Measurements from ENCODE around the gene DEXI. TPM values are rescaled to one million over a fixed set of nuclear protein-coding genes. Genes with fewer than 3 reads are reported as not detected.

DEXI gene
- total and polyA plus RNA-seq, 10 donors = 14.9 to 81.5 (median 33.5) TPM

DNA sequence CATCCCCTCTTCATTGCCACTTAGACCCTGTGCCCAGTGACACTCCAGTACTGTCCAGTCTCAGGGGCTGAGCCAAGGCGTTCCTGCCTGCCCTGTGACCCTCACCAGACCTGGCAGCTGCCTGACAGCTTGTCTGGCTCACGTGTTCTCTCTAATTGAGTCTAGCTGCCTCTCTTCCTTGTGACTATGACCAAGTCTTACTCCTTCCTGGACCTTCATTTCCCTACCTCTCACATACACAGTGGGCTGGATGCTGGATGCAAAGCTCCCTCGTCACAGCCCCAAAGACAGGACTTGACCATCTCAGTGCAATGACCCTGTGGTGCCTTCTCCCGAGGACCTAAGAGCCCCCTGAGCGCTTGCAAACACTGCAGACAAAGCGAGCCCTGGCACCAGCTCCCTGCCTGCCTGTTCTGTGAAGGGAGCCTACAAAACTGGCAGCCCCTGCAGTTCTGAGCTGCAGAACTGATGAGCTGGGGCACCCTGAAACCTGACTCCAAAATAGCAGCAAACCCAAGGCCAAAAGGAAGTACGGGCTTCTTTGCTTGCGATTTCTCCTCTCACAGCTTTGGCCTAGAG is 1.7 kb downstream of the DEXI start:
- TF ChIP-seq POLR2A (IDR thresholded peaks at IDR 0.05) (no peak), POLR2AphosphoS5 (IDR thresholded peaks at IDR 0.05) (peak in 2 of 3 donors; percentile 5 to 39)
- TF ChIP-seq, protein P1, sequence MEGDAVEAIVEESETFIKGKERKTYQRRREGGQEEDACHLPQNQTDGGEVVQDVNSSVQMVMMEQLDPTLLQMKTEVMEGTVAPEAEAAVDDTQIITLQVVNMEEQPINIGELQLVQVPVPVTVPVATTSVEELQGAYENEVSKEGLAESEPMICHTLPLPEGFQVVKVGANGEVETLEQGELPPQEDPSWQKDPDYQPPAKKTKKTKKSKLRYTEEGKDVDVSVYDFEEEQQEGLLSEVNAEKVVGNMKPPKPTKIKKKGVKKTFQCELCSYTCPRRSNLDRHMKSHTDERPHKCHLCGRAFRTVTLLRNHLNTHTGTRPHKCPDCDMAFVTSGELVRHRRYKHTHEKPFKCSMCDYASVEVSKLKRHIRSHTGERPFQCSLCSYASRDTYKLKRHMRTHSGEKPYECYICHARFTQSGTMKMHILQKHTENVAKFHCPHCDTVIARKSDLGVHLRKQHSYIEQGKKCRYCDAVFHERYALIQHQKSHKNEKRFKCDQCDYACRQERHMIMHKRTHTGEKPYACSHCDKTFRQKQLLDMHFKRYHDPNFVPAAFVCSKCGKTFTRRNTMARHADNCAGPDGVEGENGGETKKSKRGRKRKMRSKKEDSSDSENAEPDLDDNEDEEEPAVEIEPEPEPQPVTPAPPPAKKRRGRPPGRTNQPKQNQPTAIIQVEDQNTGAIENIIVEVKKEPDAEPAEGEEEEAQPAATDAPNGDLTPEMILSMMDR (IDR thresholded peaks at IDR 0.05 in 8 of 11, conservative IDR thresholded peaks at IDR 0.05 in 3 of 11) = no peak
- Histone ChIP-seq H3K27ac (peak overlapping the region; percentile 8 to 92 (median 86)), H3K4me1 (peaks cover 69 to 92% (median 87%) of the 10 kb centered on the region in 6 donors), H3K4me3 (peak overlapping the region; percentile 65 to 93 (median 82)), H3K9me3 (no peaks in the 10 kb centered on the region), H3K27me3 (replicated peaks in 1 of 7) (no peaks in the 10 kb centered on the region), H3K36me3 (no peaks in the 10 kb centered on the region)
- intact Hi-C loops (cut with DNase I; ENCODE audit: low total_unique reads) = no loop called here
- WGBS, 5 donors = 25 to 35% (median 29%) methylated on average over 8 of the region's 8 CpGs
- DNase-seq = peak; percentile 79

DNA sequence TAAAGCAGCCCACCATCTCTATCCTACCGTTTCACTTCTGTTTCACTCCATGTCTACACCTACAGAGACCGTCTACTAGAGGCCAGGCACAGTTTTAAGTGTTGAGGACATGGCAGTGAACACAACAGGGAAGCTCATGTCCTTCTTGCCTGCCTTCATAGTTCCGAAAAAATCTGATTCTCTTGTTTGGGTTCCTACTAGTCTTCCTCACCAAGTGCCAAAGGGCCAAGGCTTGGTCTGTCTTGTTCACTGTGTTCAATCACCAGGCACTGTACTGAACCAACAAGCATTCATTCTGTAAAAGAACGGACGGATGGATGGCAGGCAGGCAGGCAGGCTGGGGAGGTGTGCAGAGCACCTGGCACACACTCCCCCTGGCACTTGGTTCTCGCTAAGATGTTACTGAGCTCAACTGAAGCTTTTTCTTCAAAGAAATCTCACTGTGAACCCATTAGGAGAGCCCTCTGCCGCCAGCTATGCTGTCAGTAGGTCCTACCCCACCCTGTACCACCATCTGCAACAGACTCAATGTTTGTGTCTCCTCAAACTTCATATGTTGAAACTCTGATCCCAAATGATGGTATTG is 2.5 kb downstream of the DEXI start:
- Histone ChIP-seq H3K27me3 (replicated peaks in 1 of 7) (no peaks in the 10 kb centered on the region), H3K9me3 (no peaks in the 10 kb centered on the region), H3K4me3 (peak overlapping the region in 5 of 8 donors; percentile 80 to 93 (median 91)), H3K4me1 (peaks cover 70 to 92% (median 87%) of the 10 kb centered on the region in 6 donors), H3K27ac (peak overlapping the region in 7 of 8 donors; percentile 10 to 92 (median 87)), H3K36me3 (peaks cover 0 to 5% (median 0%) of the 10 kb centered on the region in 6 donors)
- peak; percentile 54 for DNase-seq
- WGBS, 5 donors = 86 to 91% (median 87%) methylated on average over 7 of the region's 7 CpGs
- TF ChIP-seq, protein P1 (IDR thresholded peaks at IDR 0.05 in 8 of 11, conservative IDR thresholded peaks at IDR 0.05 in 3 of 11) = no peak
- TF ChIP-seq POLR2A (IDR thresholded peaks at IDR 0.05) = no peak
- peak in 1 of 3 donors; percentile 10 for TF ChIP-seq POLR2AphosphoS5 (IDR thresholded peaks at IDR 0.05)
- intact Hi-C loops (cut with DNase I; ENCODE audit: low total_unique reads) = no loop called here

DNA sequence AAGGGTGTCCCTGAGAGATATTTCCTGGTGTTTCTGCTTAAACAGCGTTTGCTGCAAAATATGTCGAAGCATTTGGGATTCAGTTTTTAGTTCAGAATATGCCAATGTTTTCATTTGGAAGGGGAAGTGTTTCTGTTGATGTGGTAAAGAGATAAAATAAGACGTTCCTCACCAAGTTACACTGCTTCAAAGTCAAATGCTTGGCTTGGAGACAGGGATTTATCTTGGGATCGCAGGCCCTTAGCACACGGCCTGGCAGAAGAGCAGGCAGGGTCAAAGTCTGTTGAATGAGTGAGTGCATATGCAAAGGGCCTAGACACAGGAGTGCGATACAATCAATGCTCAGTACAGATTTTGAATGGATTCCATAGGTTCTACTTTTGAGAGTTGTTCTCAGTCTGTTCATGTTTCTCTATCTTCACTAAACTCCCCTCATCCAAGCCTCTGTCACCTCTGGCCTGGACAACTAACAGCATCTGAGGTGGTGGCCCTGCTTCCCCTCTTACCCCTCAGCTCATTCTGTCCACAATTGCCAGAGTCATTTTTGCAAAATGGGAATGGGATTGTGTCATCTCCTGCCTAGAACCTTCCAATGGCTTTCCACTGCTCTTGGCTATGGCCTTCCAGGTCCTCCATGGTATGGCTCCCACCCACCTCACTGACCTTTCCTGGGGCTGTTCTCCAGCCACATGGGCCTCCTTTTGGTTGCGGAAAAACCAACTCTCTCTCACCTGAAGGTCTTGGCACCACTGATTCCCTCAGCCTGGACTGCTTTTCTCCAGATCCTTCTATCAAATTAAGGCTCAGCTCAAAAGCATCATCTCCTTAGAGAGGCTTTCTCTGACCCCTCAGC is 3.2 kb downstream of the DEXI start:
- Histone ChIP-seq H3K27ac (peak overlapping the region in 7 of 8 donors; percentile 10 to 92 (median 85)), H3K27me3 (replicated peaks in 1 of 7) (no peaks in the 10 kb centered on the region), H3K4me3 (peak overlapping the region in 3 of 8 donors; percentile 80 to 93 (median 92)), H3K4me1 (peaks cover 75 to 94% (median 92%) of the 10 kb centered on the region in 6 donors), H3K36me3 (peaks cover 0 to 12% (median 0%) of the 10 kb centered on the region in 6 donors), H3K9me3 (no peaks in the 10 kb centered on the region)
- no peak for DNase-seq
- TF ChIP-seq POLR2A (IDR thresholded peaks at IDR 0.05) (no peak), POLR2AphosphoS5 (IDR thresholded peaks at IDR 0.05) (no peak)
- TF ChIP-seq, protein P1 (IDR thresholded peaks at IDR 0.05 in 8 of 11, conservative IDR thresholded peaks at IDR 0.05 in 3 of 11) = no peak
- 38 to 51% (median 45%) methylated on average over 7 of the region's 7 CpGs for WGBS, 5 donors
- intact Hi-C loops (cut with DNase I; ENCODE audit: low total_unique reads) = no loop called here

Data from spleen (tissue), 11 donors.